GM19043 (cell line): ENCODE results near the gene CNTNAP2.
A peak's percentile ranks its signal among the peaks of the same experiment; 100 is the strongest.
"Not testable (repeated sequence)": the region's sequence is repeated elsewhere in the genome, so short reads cannot be mapped to it uniquely, and the experiment has no call there.

Experiments
- ATAC-seq: cut with Tn5 transposase; IDR thresholded peaks from one replicate; pipeline ENCODE4 v1.9.1; 2021; ENCODE audit warnings: low read depth; ENCODE audit not compliant: unreplicated experiment

CNTNAP2 gene

DNA sequence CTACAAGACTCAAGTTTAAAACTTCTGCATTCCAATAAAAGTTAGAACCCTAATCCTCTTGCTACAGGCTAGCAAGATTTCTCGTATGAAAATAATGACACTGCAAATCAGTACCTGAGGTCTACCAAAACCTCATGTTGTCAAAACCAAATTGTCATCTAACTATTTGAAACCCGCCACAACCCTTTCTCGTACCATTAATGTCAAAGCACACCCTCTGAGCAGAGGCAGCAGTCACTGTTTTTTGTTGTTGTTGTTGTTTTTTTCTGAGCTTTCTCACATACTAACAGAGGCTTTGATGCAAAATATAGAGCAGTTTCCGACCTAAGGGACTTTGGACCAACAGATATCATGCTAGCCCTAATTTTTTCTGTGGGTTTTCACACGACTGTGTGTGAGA lies 1910.1 kb downstream of the CNTNAP2 start:
- ATAC-seq, result no peak

DNA sequence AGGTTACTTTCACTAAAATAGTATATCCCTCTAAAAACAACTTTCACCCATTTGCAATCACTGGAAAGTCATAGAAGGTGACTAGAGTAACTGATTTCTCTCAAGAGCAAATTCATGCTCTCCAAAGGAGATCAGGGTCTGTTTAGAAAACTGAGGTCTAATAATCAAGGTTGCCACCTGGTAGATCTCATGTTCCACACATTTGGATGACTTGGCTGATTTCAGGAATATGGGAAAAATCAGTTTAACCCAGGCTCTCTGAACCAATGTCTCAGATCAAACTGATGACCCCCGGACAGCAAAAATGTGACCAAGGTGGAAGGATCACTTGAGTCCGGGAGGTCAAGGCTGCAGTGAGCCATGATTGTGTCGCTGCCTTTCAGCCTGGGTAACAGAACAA lies 1911.6 kb downstream of the CNTNAP2 start:
- ATAC-seq, result no peak

DNA sequence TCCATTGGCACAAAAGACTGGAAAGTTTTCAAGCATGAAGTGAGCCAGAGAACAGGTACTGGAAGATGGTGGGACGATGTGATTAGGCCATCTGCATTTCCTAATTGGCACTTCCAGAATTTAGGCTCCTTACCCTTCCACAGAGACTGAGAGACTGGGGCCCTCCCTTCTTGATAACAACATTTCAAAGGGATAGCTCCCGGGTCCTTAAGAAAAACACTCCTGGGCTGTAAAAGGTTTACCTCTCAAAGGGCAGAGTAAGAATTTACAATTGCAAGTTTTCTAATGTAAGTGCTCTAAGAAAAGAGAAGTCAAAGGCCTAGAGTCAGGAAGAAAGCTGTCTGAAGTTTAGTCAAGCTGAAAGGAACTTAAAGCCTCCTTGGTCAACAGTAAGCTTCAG lies 1914.4 kb downstream of the CNTNAP2 start:
- ATAC-seq, result no peak

DNA sequence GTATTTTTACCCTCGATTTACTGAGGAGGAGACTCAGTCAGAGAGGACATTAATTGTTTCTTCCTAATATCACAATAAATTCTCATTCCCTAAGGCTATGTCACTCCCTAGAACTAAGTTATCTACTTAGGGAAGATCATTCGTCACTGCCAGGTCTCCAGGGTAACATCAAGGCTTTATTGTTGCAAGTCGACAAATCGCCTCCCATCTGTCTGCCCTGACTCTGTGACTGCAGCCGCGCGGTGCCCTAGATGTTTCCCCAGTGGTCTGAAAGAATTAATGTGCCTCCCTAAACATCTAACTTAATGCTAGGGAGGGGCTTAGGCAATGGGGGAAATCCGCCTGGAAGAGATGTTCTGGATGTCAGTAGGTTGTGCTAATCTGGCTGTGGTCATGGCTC lies 1915.2 kb downstream of the CNTNAP2 start:
- ATAC-seq, result no peak

DNA sequence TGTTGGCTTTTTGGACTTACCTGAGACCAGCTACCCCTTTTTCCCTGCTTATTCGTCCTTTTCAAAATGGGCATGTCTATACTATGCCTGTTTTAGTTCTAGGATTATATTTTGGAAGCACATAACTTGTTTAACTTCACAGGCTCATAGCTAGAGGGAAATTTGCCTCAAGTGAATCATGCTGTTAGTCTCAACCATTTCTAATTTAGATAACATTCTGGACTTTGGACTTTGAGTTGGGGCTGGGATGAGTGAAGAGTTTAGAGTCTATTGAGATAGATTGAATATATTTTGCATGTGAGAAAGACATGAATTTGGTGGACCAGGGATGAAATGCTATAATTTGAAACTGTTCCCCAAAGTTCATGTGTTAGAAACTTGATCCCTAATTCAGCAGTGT lies 1919.3 kb downstream of the CNTNAP2 start:
- no peak for ATAC-seq

DNA sequence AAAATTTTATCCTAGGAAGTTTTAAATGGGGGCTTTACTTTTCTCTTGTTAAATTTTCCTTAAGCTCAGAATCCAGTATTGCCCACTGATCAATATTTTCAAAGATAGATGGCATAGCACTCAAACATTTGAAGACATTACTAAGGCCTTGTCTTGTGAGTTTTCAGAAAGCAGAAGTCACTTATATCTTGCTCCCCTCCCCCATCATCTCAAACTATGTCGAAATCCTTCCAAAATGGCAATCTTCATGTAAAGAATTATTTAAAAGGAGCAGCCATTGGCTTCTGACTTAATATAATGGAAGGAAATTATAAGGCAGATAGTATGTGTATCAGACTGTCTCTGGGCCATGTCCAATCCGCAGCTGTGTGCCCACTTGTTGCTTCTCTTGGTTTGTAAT lies 1920.4 kb downstream of the CNTNAP2 start:
- no peak for ATAC-seq

DNA sequence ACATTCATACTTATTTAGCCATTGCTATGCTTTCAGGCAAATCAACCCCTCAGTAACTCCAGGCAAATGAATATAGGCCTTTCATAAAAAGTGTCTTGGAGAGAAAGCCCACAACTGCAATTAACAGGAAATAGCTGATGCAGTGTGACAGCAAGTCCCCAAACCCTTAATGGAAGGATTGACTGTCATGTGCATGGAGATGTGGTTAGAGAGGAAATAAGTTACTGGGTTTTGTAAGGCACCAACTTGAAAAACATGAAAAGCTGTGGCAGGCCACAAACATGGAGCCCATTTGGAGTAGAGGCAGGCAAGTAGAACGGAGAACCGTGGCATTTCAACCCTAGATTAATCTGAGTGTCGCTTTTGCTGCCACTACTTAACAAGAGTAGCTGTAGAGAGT lies 1924.6 kb downstream of the CNTNAP2 start:
- ATAC-seq, result no peak

DNA sequence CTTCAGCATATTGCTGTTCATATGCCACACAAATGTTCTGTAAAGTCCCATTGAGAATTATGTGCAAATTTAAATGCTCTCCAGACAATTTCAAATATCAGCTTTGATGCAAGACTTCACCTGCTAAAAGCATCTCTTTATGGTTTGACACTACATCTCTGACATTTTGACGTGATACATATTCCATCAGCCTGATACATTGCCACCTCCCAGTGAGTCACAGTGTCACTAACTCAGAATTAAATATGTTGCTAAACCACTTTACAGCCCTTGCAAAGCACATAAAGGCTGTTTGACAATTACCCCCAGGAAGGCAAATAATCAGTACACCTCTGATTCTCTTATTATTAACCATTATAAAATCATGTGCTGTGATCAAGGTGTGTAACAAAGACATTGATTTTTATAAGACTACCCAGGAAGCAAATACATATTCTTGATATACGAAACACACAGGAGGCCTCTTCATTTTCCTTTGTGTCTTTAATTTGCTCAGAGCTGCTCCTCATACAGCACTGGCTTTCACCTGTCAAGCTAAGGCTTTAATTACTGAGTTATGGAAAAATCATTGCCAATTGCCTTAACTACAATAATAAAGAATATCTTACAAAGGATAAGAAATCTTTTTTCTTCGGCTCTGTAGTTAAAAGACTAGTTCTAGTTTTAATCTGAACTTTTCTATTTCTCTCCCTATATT lies 1926.5 kb downstream of the CNTNAP2 start:
- no peak for ATAC-seq

DNA sequence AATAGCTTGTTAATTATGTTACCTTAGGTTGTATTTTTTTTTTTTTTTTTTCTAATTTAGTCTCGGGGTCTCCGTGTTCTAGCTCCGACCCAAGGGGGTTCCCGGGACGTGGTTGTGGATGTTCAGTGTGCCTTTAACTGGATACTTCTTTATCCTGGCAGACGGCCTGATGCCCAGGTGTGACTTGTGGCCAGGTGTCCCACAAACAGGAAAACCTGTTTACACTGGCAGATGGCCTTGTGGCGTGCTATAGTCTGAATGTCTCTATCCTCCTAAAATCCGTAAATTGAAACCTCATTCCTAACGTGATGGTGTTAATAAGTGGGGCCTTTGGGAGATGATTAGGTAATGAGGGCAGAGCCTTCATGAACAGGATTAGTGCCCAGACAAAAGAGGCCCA lies 1927.6 kb downstream of the CNTNAP2 start:
- ATAC-seq, result no peak

DNA sequence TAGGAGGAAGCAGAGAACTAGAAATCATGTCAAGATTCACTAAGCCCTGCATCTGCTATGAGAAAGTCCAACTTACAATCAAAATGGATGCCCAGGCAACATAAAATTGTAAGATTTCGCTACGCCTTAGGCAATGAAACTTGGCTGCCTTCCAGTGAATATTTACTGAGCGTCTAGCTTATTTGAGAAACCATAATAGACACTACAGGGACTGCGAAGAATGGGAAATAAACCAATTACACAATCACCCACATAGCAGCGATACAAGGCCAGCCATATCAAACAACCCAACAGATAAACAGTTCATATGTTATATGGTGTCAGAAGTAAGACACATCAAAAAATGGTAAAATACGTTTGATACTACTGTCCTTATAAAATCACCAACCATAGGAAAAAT lies 1928.9 kb downstream of the CNTNAP2 start:
- ATAC-seq, result no peak

DNA sequence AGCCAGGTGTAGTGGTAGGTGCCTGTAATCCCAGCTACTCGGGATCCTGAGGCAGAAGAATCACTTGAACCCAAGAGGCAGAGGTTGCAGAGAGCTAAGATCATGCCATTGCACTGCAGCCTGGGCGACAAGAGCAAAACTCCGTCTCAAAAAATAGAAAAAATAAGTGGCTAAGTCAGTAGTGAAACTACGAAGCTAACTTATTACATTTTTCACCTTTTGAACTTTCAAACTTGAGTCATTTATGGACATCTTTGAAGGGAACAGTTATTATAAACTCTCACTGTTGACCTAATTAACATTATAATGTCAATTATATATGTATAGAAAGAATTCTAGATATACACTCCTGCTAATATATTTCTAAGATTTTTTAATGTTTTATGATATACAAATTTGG lies 1932.5 kb downstream of the CNTNAP2 start:
- ATAC-seq, result no peak

DNA sequence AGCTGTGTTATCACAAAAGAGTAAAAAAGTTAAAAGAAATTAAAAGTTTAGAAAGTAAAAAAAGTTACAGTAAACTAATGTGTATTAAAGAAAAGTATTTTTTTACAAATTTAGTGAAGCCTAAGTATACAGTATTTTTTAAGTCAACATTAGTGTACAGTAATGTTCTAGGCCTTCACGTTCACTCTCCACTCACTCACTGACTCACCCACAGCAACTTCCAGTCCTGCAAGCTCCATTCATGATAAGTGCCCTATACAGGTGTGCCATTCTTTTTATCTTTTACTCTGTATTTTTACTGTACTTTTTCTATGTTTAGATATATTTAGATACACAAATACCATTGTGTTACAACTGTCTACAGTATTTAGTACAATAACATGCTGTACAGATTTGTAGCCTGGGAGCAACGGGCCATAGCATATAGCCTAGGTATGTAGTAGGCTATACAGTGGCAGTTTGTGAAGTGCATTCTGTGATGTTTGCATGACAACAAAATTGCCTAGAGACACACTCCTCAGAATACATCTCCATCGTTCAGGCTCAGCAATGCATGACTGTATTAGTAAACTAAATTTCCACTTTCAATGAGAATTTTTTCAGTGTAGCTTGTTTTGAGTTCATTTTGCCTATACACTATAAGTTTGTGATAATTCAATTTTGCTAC lies 1934.0 kb downstream of the CNTNAP2 start:
- no peak for ATAC-seq

DNA sequence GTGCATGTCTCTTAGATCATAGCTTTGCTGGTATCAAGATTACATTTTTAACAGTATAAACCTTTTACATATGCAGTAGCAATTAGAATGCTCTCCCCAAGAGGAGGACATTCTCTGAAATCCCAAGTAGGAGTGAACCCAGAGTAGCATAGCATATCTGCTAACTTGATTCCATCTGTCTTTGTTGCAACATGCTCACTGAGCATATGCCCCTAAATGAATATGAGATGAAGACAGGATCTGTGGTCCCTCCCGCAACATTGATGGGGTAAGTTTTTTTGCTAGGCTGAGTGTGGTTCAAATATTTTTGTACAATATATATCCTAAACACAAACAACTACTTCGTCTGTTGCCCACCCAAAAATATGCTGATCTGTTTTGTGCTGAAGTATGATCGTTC lies 1939.8 kb downstream of the CNTNAP2 start:
- no peak for ATAC-seq

DNA sequence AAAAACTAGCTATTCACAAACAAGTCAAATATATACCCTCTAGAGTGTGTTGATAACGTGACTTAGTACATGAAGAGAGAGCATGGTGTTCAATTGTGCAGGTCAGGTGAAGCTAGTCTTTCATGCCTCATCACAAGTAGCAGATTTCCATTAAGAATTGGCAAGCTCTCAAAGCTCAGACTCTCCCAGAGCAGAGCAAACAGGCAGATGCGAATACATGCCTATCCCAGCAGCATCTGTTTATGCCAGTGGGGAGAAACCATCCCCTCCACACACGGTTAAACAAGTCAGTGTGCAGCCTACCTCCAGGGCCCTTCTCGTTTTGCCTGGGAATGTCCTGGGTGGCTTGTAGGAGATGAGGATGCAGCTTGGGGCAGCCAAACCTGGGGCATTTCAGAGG lies 1941.5 kb downstream of the CNTNAP2 start:
- ATAC-seq, result no peak

DNA sequence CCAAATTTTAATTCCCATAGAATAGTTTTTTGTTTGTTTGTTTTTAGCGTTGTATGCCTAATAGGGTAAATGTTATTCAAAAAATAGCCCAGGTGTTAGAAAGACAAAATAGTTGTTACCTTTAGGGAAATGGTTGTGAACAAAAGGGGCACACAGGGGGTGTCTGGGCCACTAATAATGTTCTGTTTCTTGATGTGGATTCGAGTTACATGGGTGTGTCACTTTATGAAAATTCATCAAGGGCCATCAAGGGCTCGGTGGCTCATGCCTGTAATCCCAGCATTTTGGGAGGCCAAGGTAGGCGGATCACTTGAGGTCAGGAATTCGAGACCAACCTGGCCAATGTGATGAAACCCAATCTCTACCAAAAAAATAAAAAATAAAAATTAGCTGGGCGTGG lies 1942.2 kb downstream of the CNTNAP2 start:
- no peak for ATAC-seq

DNA sequence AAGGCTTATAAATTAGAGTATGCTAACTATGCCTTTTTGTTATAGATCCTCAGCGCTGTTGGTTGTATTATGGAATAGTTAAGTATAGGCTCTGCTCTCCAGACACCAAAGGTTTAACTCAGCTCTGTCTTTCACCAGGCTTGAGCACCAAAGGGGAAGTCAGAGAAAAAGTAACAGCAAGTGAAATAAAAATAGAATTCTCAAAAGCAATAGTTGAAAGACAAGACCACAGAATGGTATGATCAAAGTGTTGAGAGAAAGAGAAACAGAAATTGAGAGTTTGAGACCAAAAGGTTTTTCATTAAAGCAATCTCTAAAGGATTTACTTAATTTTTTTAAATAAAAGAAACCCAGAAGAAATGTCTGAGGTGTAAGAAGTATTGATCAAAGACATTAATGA lies 1944.1 kb downstream of the CNTNAP2 start:
- peak; percentile 93 for ATAC-seq

DNA sequence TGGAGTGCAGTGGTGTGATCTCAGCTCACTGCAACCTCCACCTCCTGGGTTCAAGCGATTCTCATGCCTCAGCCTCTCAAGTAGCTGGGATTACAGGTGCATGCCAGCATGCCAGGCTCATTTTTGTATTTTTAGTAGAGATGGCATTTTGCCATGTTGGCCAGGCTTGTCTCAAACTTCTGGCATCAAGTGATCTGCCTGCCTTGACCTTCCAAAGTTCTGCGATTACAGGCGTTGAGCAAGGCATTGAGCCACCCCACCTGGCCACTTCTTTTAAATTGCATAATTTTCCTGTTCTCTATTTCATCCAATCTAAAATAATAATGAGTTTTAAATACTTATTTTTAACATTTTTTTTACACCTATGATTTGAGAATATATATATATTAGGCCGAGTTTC lies 1961.5 kb downstream of the CNTNAP2 start:
- not testable (repeated sequence) for ATAC-seq

DNA sequence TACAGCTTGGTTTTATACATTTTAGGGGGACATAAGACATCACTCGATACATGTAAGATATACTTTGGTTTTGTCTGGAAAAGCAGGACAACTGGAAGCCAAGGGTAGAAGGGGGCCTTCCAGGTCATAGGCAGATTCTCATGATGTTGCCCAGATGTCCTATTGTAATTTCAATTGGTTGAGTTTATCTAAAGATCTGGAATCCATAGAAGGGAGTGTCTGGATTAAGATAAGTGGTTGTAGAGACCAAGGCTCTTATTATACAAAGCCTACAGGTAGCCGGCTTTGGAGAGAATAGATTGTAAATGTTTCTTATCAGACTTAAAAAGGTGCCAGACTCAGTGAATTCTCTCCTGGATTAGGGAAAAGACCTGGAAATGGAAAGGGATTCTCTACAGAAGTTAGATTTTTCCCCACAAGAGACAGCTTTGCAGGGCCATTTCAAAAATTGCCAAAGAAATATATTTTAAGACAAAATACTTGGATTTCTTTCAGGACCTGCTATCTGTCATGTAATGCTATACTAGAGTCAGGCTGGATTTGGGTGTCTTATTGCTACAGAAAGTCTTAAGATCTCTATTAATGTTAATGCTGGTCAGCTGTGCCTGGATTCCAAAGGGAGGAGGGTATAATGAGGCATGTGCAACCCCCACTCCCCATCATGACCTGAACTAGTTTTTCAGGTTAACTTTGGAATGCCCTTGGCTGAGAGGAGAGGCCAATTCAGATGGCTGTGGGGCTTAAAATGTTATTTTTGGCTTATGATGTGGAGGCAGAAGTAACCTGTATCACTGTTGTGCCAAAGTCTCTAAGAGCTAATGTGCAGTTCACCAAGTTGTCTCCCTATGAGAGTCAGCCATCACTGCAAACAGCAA lies 1962.8 kb downstream of the CNTNAP2 start:
- ATAC-seq, result no peak

DNA sequence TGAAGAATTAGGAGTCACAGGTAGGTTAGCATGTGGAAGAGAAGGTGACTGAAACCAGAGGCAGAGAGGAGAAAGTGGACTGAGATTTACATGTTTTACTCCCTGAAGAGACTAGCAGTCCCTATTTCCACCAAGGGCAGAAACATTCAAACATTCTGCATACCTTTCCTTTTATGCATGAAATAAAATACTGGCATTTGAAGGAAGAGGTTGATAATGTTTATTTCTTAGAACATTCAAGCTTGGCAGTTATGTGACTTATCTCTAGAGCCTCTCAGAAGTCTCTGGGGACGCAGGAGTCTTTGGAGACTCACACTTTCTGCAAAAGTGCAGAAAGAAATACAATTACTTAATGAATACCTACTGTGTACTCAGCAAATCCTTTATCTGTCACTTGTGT lies 1966.8 kb downstream of the CNTNAP2 start:
- no peak for ATAC-seq

DNA sequence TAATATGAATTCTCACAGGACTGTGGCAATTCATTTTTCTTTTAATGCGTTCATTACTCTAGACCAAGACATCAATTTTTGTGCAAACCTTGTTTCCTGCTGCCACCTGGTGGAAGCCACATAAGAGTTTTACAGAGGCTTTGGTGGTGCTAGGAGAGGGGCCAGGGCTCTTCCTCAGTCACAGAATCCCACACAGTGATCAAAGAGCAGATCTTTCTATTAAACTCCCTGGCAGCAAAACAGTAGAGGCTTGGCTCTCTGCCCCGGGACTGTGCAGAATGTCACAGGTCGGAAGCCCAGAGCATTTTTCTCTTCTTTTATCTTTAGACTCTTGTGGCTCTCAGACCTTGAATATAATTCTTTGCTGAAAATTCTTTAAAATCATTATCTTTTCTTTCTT lies 1967.5 kb downstream of the CNTNAP2 start:
- ATAC-seq, result no peak

DNA sequence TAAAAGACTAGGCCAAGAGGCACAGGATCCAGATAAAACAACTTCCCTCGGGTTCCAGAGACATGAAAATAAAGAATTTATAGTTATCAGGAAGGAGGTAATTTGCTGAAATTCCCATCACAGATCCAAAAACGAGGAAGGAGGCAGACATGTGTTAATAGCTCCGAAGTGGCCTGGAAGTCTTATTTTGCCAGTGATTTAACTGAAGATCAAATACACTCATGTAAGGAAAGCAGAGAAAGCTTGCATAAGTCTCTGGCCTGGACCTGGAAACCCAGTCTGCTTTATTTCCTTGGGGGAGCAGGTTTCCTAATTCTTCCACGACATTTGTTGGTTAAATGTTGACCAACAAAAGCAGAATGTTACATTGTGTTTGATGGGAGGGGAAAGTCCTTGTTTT lies 1975.3 kb downstream of the CNTNAP2 start:
- ATAC-seq, result no peak
